HepG2 (cell line): ENCODE results near the gene MRPS18C. TPM values are rescaled to one million over a fixed set of nuclear protein-coding genes. Genes with fewer than 3 reads are reported as not detected.
"Not testable (repeated sequence)": the region's sequence is repeated elsewhere in the genome, so short reads cannot be mapped to it uniquely, and the experiment has no call there.

ENCODE experiments used
- ATAC-seq: fragments of 200-7000 bp; cut with Tn5 transposase; 3 replicates; pipeline ENCODE4 v1.9.1; 2020; ENCODE audit warnings: mild to moderate bottlenecking, moderate library complexity
- BruUV-seq: library from RNA; stranded (reverse); fragments of 400-500 nt; replicated peaks from 2 replicates; lab custom pipeline; 2021; lab: Mats Ljungman, UMichigan
- CTCF ChIA-PET: fragments of 300-600 bp; formaldehyde crosslinking; extraction: SDS; loops from one replicate; lab custom pipeline; 2021; ENCODE audit warnings: low total read pairs, inconsistent platforms, low intra/inter-chr PET ratio; lab: Yijun Ruan, JAX
- POLR2A ChIA-PET: fragments of 350-600 bp; sonication (Branson Sonifier 250); formaldehyde crosslinking; loops from one replicate; lab custom pipeline; 2020; ENCODE audit warnings: antibody characterized with exemption, inconsistent platforms; lab: Yijun Ruan, JAX
- DNase-seq: peaks from one replicate; pipeline ENCODE4 v3.0.0-alpha.2; 2015; ENCODE audit warnings: low spot score
- FAIRE-seq: peaks from 3 replicates; lab custom pipeline; 2011; peaks lifted over from hg19 to GRCh38; lab: Jason Lieb, UNC
- H2AFZ ChIP-seq: one replicate; pipeline ENCODE4 v1.6.1; 2011; ENCODE audit warnings: low read length, inconsistent platforms
- H3K27ac ChIP-seq: fragments of 300-600 bp; 3 replicates; pipeline ENCODE4 v1.8.0; 2011; ENCODE audit warnings: mixed run types, mild to moderate bottlenecking, mixed read lengths, low read length, inconsistent platforms; ENCODE audit not compliant: insufficient read depth; ENCODE audit errors: extremely low read length
- H3K27me3 ChIP-seq, 2 experiments: fragments of 200-600 bp in 1 of 2; 2 replicates in 1 of 2; 3 replicates in 1 of 2; pipeline versions ENCODE4 v1.6.0 to v1.8.0; 2011; ENCODE audit warnings: low read length in 2 of 2, mild to moderate bottlenecking in 2 of 2, moderate library complexity in 2 of 2, inconsistent platforms in 1 of 2; ENCODE audit not compliant: insufficient read depth in 2 of 2, control insufficient read depth in 1 of 2
- H3K36me3 ChIP-seq, 2 experiments: fragments of 200-600 bp in 1 of 2; replicated peaks in 1 of 2; 2 replicates in 1 of 2; 3 replicates in 1 of 2; pipeline versions ENCODE4 v1.5.1 to v1.8.0; 2011; ENCODE audit warnings: low read length in 2 of 2, inconsistent platforms in 1 of 2; ENCODE audit not compliant: insufficient read depth in 2 of 2, control insufficient read depth in 1 of 2
- H3K4me1 ChIP-seq: 2 replicates; pipeline ENCODE4 v1.5.1; 2012; ENCODE audit warnings: low read length, inconsistent platforms; ENCODE audit not compliant: insufficient read depth
- H3K4me2 ChIP-seq: 2 replicates; pipeline ENCODE4 v1.6.0; 2011; ENCODE audit warnings: low read depth, low read length, inconsistent platforms
- H3K4me3 ChIP-seq, 3 experiments: fragments of 200-600 bp in 1 of 3; sonication (generic), shearing (Covaris generic) in 1 of 3; replicated peaks in 1 of 3; 2 replicates each; pipeline ENCODE4 v1.5.1; 2011 to 2016; ENCODE audit warnings: low read length in 3 of 3, inconsistent platforms in 2 of 3, low read depth in 2 of 3, mild to moderate bottlenecking in 2 of 3, control low read depth in 1 of 3, mixed read lengths in 1 of 3; ENCODE audit not compliant: insufficient read depth in 1 of 3
- H3K79me2 ChIP-seq: one replicate; pipeline ENCODE4 v1.6.1; 2011; ENCODE audit warnings: low read length, inconsistent platforms; ENCODE audit not compliant: insufficient read depth
- H3K9ac ChIP-seq: 2 replicates; pipeline ENCODE4 v1.6.0; 2011; ENCODE audit warnings: mild to moderate bottlenecking, low read depth, low read length, inconsistent platforms; ENCODE audit not compliant: insufficient read depth
- H3K9me3 ChIP-seq: 2 replicates; pipeline ENCODE4 v1.5.1; 2012; ENCODE audit warnings: mild to moderate bottlenecking, low read length
- H4K20me1 ChIP-seq: 2 replicates; pipeline ENCODE4 v1.6.0; 2011; ENCODE audit warnings: inconsistent platforms, mild to moderate bottlenecking, low read length, moderate library complexity; ENCODE audit not compliant: insufficient read depth
- CTCF ChIP-seq: sonication (generic); formaldehyde crosslinking; IDR thresholded peaks from 2 replicates; pipeline ENCODE4 v1.5.0; 2020; ENCODE audit warnings: mild to moderate bottlenecking, missing genetic modification reagents, moderate library complexity
- NAIF1 ChIP-seq: sonication (generic); formaldehyde crosslinking; IDR thresholded peaks from 2 replicates; pipeline ENCODE4 v1.5.0; 2020; ENCODE audit warnings: mild to moderate bottlenecking, missing genetic modification reagents, borderline replicate concordance
- SMC3 ChIP-seq: IDR thresholded peaks from 2 replicates; pipeline ENCODE4 v1.6.1; 2011; ENCODE audit warnings: low read length, improper control_type of control experiment
- STAG1 ChIP-seq: sonication (generic); formaldehyde crosslinking; IDR thresholded peaks from 2 replicates; pipeline ENCODE4 v1.4.0; 2020; ENCODE audit warnings: missing genetic modification reagents
- ZNF878 ChIP-seq: sonication (generic); formaldehyde crosslinking; IDR thresholded peaks from 2 replicates; pipeline ENCODE4 v1.8.1; 2023; ENCODE audit warnings: mild to moderate bottlenecking, missing genetic modification reagents, moderate library complexity
- WGBS: methylation state at CpG from one replicate; pipeline ENCODE4 v1.1.6; 2017; ENCODE audit warnings: low lambda C conversion rate; 5-methylcytosine and 5-hydroxymethylcytosine counted together
- in situ Hi-C: cut with HindIII; loops from 2 replicates; pipeline ENCODE4 v1.10.0; 2017; ENCODE audit warnings: low pct_unique_long_range_greater_than_20kb; ENCODE audit not compliant: extremely low pct_ligation_motif_present
- intact Hi-C: fragments of 100-400 bp; cut with micrococcal nuclease; formaldehyde crosslinking; loops from one replicate; pipeline ENCODE4 v1.10.0; 2022; ENCODE audit not compliant: unreplicated experiment
- polyA plus RNA-seq, 8 experiments: library from polyadenylated mRNA; depleted of rRNA in 3 of 8; stranded (reverse) in 7 of 8; unstranded in 1 of 8; fragments of >200 nt; fragmentation: Illumina TruSeq in 4 of 8; extraction: Trizol in 4 of 8; gene quantifications; 2 replicates each; pipeline versions ENCODE4 v1.2.1 to v1.2.3, GENCODE V29; 2011 to 2016; ENCODE audit warnings: low read depth in 4 of 8, missing spikeins in 1 of 8, mixed read lengths in 1 of 8; ENCODE audit not compliant: insufficient read depth in 1 of 8
- total RNA-seq, 5 experiments: library from RNA; depleted of rRNA; stranded (reverse); fragments of >200 nt; fragmentation: Illumina TruSeq; extraction: Trizol; gene quantifications; 2 replicates each; pipeline ENCODE4 v1.2.3, GENCODE V29; 2016; ENCODE audit warnings: low read depth in 1 of 5

MRPS18C gene
- total and polyA plus RNA-seq, 2 of the 13 experiments (the other 11 are each of a cell fraction or from before 2014, with no cell fraction given) = 45.4 to 124 TPM

DNA sequence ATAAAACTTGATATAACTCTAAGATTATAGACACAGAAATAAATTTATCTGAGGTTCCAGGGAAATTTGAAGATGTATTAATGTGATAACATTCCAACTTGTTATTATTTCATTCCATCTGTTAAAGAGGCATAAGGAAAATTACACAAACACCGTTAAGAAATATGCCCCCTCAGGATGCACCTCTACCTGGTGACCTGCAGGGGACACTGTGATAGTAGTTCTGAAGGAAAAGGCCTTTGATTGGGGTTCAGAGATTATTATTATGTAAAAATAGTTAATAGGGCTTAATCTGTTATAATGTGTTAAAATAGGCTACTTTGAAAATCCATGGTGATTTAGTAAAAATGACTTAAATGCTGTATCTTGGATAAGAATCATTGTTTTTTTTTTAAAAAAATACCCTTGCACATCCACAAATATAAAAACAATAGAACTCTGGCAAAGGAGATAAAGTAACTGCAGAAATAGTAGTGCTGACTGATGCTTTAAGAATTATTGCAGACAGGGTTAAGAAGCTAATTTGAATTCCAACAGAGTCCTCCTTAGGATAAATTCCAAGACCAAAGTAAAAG lies 35.1 kb downstream of the MRPS18C start:
- no peak for ATAC-seq
- Histone ChIP-seq H3K4me2 (no peak overlapping the region), H3K79me2 (no peaks in the 10 kb centered on the region), H3K36me3 (no peaks in the 10 kb centered on the region), H3K9ac (no peak overlapping the region), H4K20me1 (no peaks in the 10 kb centered on the region), H3K27ac (no peak overlapping the region), H2AFZ (no peak overlapping the region), H3K4me1 (peaks cover 23% of the 10 kb centered on the region), H3K27me3 (no peaks in the 10 kb centered on the region), H3K4me3 (no peak overlapping the region), H3K9me3 (no peaks in the 10 kb centered on the region)
- no TSS peak for BruUV-seq
- CTCF ChIA-PET = interaction anchor here (3.9 kb wide), 1 partner anchor 149 kb away, joined by 14 read pairs; no protein-coding TSS in a partner anchor
- in situ Hi-C loops (no loop called here), intact Hi-C loops (loop anchor here (1.0 kb wide), 1 partner anchor 149 kb away; no protein-coding TSS in a partner anchor)
- TF ChIP-seq CTCF (CRISPR knock-in tag) (peak; percentile 59), ZNF878 (CRISPR knock-in tag) (no peak), STAG1 (CRISPR knock-in tag) (peak; percentile 45; the same call in 1 of the 2 replicates), SMC3 (peak; percentile 53), NAIF1 (no peak)
- POLR2A ChIA-PET = interaction anchor here (0.9 kb wide), 1 partner anchor 478 kb away, joined by 3 read pairs; no protein-coding TSS in a partner anchor
- no peak for FAIRE-seq
- WGBS = 3% methylated on average over 1 of the region's 1 CpG
- DNase-seq = peak; percentile 34

DNA sequence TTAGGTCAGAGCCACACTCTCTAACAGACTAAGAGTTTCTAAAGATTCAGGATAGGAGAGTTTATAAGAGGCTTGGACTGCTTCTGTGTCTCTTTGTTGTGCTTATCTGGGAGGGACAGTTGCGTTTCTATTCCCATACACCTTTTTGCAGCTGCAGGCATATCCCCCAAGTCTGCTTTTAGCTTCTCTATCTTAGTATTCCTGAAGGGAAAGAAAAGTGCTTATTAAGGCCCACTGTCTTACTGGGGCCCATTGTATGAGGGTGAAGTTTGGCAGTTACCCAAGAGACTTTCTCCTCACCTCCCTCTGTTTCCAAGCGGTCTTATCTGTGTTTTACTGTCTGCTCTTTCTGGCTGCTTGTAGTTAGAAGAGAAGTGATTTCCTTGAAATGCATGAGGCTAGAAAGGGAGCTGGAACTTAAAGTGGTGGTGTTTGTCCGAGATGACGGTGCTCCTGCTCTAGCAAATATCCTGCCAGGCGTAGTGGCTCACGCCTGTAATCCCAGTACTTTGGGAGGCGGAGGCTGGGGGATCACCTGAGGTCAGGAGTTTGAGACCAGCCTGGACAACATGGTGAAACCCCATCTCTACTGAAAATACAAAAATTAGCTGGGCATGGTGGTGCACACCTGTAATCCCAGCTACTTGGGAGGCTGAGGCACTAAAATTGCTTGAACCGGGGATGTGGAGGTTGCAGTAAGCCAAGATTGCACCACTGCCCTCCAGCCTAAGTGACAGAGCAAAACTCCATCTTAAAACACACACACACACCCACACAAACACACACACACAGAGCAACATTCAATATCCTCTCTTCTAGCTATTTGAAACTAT lies 40.4 kb downstream of the MRPS18C start:
- in situ Hi-C loops, H3K4me3 ChIP-seq, H2AFZ ChIP-seq, FAIRE-seq, DNase-seq, CTCF ChIA-PET, H3K79me2 ChIP-seq, H3K27me3 ChIP-seq, ATAC-seq, BruUV-seq, H3K36me3 ChIP-seq, H3K4me1 ChIP-seq, H3K9me3 ChIP-seq, H3K27ac ChIP-seq, H4K20me1 ChIP-seq, intact Hi-C loops, H3K9ac ChIP-seq, H3K4me2 ChIP-seq: not testable (repeated sequence)
- POLR2A ChIA-PET = interaction anchor here (0.6 kb wide), 1 partner anchor 45 kb away, joined by 3 read pairs; no protein-coding TSS in a partner anchor
- 51% methylated on average over 6 of the region's 8 CpGs for WGBS
